Lung (tissue), 12 donors: ENCODE data around the gene COMMD6. TPM values are rescaled to one million over a fixed set of nuclear protein-coding genes. Genes with fewer than 3 reads are reported as not detected.
A peak's percentile ranks its signal among the peaks of the same experiment; 100 is the strongest.
"Not testable (repeated sequence)": the region's sequence is repeated elsewhere in the genome, so short reads cannot be mapped to it uniquely, and the experiment has no call there.

Experiments used
- ATAC-seq: fragments of 200-7000 bp; cut with Tn5 transposase; one replicate; pipeline ENCODE4 v1.9.1; 2020; ENCODE audit warnings: moderate number of reproducible peaks; ENCODE audit not compliant: insufficient read depth, low FRiP score
- DNase-seq, 3 donors: peaks; one replicate each; pipeline ENCODE4 v3.0.0-alpha.2; 2013 to 2017
- H3K27ac ChIP-seq, 2 donors: one replicate each; pipeline ENCODE4 v1.5.1; 2013; ENCODE audit warnings: mild to moderate bottlenecking in 2 of 2, moderate library complexity in 2 of 2, control low read depth in 1 of 2, inconsistent platforms in 1 of 2, low read depth in 1 of 2, low read length in 1 of 2
- H3K27me3 ChIP-seq, 3 donors: one replicate each; pipeline ENCODE4 v1.5.1; 2013; ENCODE audit warnings: low read length in 2 of 3; ENCODE audit not compliant: control insufficient read depth in 3 of 3, insufficient read depth in 3 of 3
- H3K36me3 ChIP-seq, 4 donors: one replicate each; pipeline ENCODE4 v1.5.1; 2013; ENCODE audit warnings: low read length in 4 of 4, mild to moderate bottlenecking in 1 of 4, moderate library complexity in 1 of 4; ENCODE audit not compliant: control insufficient read depth in 4 of 4, insufficient read depth in 4 of 4
- H3K4me1 ChIP-seq, 5 donors: one replicate each; pipeline ENCODE4 v1.5.1; 2013; ENCODE audit warnings: low read length in 5 of 5, mild to moderate bottlenecking in 2 of 5, moderate library complexity in 1 of 5; ENCODE audit not compliant: control insufficient read depth in 5 of 5, insufficient read depth in 5 of 5
- H3K4me3 ChIP-seq: one replicate; pipeline ENCODE4 v1.5.1; 2013; ENCODE audit warnings: mild to moderate bottlenecking, control low read depth, moderate library complexity
- H3K9ac ChIP-seq, 2 donors: one replicate each; pipeline ENCODE4 v1.5.1; 2013; ENCODE audit warnings: low read length in 2 of 2, control low read depth in 1 of 2; ENCODE audit not compliant: insufficient read depth in 1 of 2
- H3K9me3 ChIP-seq, 4 donors: one replicate each; pipeline ENCODE4 v1.5.1; 2013; ENCODE audit warnings: low read length in 3 of 4, mild to moderate bottlenecking in 1 of 4, moderate library complexity in 1 of 4; ENCODE audit not compliant: control insufficient read depth in 4 of 4, insufficient read depth in 3 of 4
- WGBS, 2 donors: extraction: QIAGEN DNeasy Blood & Tissue Kit; methylation state at CpG; one replicate each; pipeline ENCODE4 v1.1.7; 2013; 5-methylcytosine and 5-hydroxymethylcytosine counted together
- polyA plus RNA-seq, 2 donors: library from polyadenylated mRNA; stranded (reverse); fragments of 200-250 nt; gene quantifications; one replicate each; pipeline ENCODE4 v1.2.1, GENCODE V29; 2013
- total RNA-seq, 2 donors: library from RNA; depleted of rRNA in 1 of 2; stranded (reverse); fragments of >200 nt in 1 of 2; gene quantifications; one replicate each; pipeline ENCODE4 v1.2.1, GENCODE V29; 2014 to 2021
- TF ChIP-seq, protein P1 (sequence below): IDR thresholded peaks from 2 replicates; pipeline ENCODE4 v1.5.1; 2012; ENCODE audit warnings: mild to moderate bottlenecking; ENCODE audit errors: control extremely low read depth, extremely low read depth
- donor health status: control.
- donor health status: control.
- donor health status: Bipolar disorder and iron deficiency.
- donor health status: healthy.
- donor health status: DM: yes; HTN: yes; CAD: no.

The COMMD6 gene
- total and polyA plus RNA-seq, 4 donors, result 61.0 to 167 (median 79.9) TPM

DNA sequence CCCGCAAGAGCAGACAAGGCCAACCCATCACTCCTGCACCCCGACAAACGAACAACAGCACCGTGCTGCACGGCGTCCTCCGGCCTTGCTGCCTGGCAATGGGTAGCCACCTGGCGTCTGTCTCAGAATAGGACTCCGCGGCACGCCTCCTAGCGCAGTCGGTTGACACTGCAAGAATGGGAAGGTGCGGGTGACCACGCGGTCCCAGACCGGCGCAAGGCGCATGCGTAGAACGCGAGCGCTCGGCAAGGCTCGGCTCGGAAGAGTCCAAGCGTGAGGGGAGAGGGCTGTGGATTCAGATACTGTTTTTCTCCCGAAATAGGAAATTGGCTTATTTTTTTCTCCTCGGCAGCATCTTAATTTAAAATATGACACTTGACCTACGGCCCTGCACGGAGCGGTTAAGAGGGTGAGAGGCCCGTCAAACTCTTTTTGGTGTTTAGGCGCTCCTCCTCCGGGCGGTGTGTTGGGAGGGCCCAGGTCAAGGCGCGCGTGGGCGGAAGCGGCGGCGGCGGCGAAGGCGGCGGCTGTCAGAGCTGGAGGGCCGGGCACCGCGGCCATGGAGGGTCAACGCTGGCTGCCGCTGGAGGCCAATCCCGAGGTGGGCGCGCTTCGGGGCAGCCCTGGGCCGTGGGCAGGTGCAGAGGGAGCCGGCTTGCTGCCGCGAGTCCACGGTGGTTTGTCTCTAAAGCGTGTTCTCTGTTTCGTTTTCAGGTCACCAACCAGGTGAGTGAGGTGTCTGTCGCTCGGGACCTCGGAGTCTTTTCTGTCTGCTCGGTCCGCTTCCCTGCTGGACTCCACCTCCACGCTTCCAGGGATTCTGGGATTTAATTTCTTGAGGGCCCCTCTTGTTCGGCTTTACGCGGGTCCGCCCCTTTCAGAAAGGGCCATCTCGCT lies 11.9 kb upstream of the COMMD6 start, which contains the start of gene UCHL3:
Gene UCHL3, plus strand, starts transcription at position 530 of the 897 bp plus-strand sequence. Its CDS starts 30 bp downstream, at position 560.
- Histone ChIP-seq H3K4me3 (peak within 1 kb of the TSS; percentile 100), H3K9me3 (no peaks in the 10 kb centered on the region), H3K27me3 (no peaks in the 10 kb centered on the region), H3K27ac (peak within 1 kb of the TSS; percentile 58 to 90), H3K4me1 (peaks cover 1 to 18% (median 9%) of the 10 kb centered on the region in 5 donors), H3K36me3 (peaks cover 0 to 2% (median 0%) of the 10 kb centered on the region in 4 donors), H3K9ac (peak within 1 kb of the TSS; percentile 55 to 90)
- 0% methylated on average over 66 to 74 of the region's 74 CpGs for WGBS, 2 donors
- DNase-seq (peak; percentile 97 to 98 (median 97)), ATAC-seq (peak; percentile 97)
- TF ChIP-seq, protein P1, sequence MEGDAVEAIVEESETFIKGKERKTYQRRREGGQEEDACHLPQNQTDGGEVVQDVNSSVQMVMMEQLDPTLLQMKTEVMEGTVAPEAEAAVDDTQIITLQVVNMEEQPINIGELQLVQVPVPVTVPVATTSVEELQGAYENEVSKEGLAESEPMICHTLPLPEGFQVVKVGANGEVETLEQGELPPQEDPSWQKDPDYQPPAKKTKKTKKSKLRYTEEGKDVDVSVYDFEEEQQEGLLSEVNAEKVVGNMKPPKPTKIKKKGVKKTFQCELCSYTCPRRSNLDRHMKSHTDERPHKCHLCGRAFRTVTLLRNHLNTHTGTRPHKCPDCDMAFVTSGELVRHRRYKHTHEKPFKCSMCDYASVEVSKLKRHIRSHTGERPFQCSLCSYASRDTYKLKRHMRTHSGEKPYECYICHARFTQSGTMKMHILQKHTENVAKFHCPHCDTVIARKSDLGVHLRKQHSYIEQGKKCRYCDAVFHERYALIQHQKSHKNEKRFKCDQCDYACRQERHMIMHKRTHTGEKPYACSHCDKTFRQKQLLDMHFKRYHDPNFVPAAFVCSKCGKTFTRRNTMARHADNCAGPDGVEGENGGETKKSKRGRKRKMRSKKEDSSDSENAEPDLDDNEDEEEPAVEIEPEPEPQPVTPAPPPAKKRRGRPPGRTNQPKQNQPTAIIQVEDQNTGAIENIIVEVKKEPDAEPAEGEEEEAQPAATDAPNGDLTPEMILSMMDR, result peak; percentile 93

DNA sequence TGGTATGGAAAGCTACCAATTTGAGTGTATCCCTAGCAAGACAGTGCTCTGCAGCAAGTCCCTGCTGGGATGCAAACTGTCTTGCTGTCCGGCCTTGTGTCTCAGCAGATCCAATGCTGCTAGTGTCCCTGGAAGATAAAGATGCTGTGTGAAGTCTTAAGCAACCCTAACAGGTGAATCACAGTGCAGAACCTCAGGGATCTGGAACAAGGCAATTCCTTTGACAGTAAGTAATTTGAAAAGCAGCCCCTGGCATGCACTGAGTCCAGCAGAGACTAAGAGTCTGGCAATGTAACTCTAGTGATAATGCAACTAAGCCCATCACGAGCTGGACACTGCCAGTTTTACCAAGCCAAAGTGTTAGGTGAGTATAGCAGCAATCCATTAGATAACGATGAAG lies 10.3 kb upstream of the COMMD6 start:
- Histone ChIP-seq H3K36me3 (no peaks in the 10 kb centered on the region), H3K27me3 (no peaks in the 10 kb centered on the region), H3K4me1 (peaks cover 1 to 18% (median 9%) of the 10 kb centered on the region in 5 donors), H3K4me3 (no peak overlapping the region), H3K9me3 (no peaks in the 10 kb centered on the region), H3K9ac (no peak overlapping the region), H3K27ac (no peak overlapping the region)
- 88 to 94% methylated on average over 3 of the region's 3 CpGs for WGBS, 2 donors
- DNase-seq, result no peak
- TF ChIP-seq, protein P1, result no peak
- ATAC-seq, result no peak

DNA sequence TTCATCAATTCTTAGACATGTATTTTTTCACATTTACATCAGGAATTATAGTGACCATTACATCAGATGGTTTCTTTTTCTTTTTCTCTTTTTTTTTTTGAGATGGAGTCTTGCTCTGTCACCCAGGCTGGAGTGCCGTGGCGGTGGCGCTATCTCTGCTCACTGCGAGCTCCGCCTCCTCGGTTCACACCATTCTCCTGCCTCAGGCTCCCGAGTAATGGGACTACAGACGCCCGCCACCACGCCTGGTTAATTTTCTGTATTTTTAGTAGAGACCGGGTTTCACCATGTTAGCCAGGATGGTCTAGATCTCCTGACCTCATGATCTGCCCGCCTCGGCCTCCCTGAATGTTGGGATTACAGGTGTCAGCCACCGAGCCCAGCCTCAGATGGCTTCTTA lies 7.7 kb upstream of the COMMD6 start:
- DNase-seq, H3K9me3 ChIP-seq, H3K9ac ChIP-seq, H3K27ac ChIP-seq, H3K36me3 ChIP-seq, ATAC-seq, H3K4me3 ChIP-seq, H3K27me3 ChIP-seq: not testable (repeated sequence)
- H3K4me1 ChIP-seq, result peaks cover 1 to 12% (median 5%) of the 10 kb centered on the region in 5 donors
- 89 to 94% methylated on average over 14 of the region's 14 CpGs for WGBS, 2 donors

DNA sequence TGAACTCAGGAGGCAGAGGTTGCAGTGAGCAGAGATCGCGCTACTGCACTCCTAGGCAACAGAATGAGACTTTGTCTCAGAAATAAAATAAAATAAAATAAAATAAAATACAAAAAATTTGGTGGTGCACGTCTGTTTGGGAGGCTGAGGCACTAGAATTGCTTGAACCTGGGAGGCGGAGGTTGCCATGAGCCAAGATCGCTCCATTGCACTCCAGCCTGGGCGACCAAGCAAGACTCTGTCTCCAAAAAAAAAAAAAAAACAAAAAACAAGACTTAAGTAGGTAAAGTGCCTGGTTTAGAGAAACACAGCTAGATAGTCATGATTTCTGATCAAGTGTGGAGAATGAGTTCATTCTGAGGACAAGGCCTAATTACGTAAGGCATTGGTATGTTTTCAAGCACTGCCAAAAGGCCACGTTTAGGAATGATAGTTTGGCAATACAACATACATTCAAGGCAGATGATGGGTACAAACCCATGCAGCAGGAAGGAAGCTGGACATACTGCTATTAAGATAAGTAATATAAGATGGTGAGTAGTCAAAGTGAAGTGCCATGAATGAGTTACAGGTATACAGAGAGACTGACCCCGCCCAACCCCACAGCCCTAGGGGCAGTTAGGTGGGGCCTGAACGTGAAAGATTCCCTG lies 7.2 kb upstream of the COMMD6 start:
- H3K4me3 ChIP-seq, result no peak overlapping the region
- H3K4me1 ChIP-seq, result peaks cover 0 to 7% (median 4%) of the 10 kb centered on the region in 5 donors
- TF ChIP-seq, protein P1, result no peak
- H3K27me3 ChIP-seq, result no peaks in the 10 kb centered on the region
- no peak overlapping the region for H3K9ac ChIP-seq
- ATAC-seq, result no peak
- no peaks in the 10 kb centered on the region for H3K9me3 ChIP-seq
- no peak overlapping the region for H3K27ac ChIP-seq
- H3K36me3 ChIP-seq, result no peaks in the 10 kb centered on the region
- DNase-seq, result peak; percentile 22 to 76 (median 64)
- WGBS, 2 donors, result 78 to 80% methylated on average over 10 of the region's 10 CpGs
